Lower leg skin (tissue), 4 donors: ENCODE measurements around the gene BTBD16. TPM values are rescaled to one million over a fixed set of nuclear protein-coding genes. Genes with fewer than 3 reads are reported as not detected.

Experiments used
- DNase-seq, 2 donors: peaks; one replicate each; pipeline ENCODE4 v3.0.0-alpha.2; 2019; ENCODE audit warnings: low spot score in 2 of 2
- H3K4me3 ChIP-seq: fragments of 200-600 bp; sonication (generic); 2 replicates; pipeline ENCODE4 v1.5.1; 2017; ENCODE audit warnings: mild to moderate bottlenecking, low read depth; ENCODE audit not compliant: poor library complexity, severe bottlenecking
- CTCF ChIP-seq, 3 donors: fragments of 450-650 bp; IDR thresholded peaks; one replicate each; pipeline ENCODE4 v1.5.1; 2016; ENCODE audit warnings: antibody characterized with exemption in 3 of 3, mild to moderate bottlenecking in 3 of 3, moderate library complexity in 2 of 3
- POLR2A ChIP-seq, 2 donors: fragments of 450-650 bp; IDR thresholded peaks; one replicate each; pipeline ENCODE4 v1.6.1; 2016 to 2017; ENCODE audit warnings: antibody characterized with exemption in 2 of 2, mild to moderate bottlenecking in 1 of 2, moderate library complexity in 1 of 2
- WGBS, 2 donors: methylation state at CpG; one replicate each; pipeline ENCODE4 v1.1.5; 2018; 5-methylcytosine and 5-hydroxymethylcytosine counted together
- intact Hi-C: fragments of 100-400 bp; cut with DNase I; formaldehyde crosslinking; loops from one replicate; pipeline ENCODE4 v1.15.0; 2023; ENCODE audit warnings: low total_unique reads
- total RNA-seq, 4 donors: library from RNA; depleted of rRNA; stranded (reverse); fragments of >200 nt; gene quantifications; one replicate each; pipeline ENCODE4 v1.1.0, GENCODE V29; 2016

BTBD16 gene
- total RNA-seq, 4 donors from 2014 or later, result 2.7 to 16.4 (median 9.0) TPM

- H3K4me3 ChIP-seq, result no peak overlapping the region
- intact Hi-C loops, result no loop called here
- TF ChIP-seq POLR2A (IDR thresholded peaks at IDR 0.05), result no peak
- TF ChIP-seq CTCF (IDR thresholded peaks at IDR 0.05), result no peak
- DNase-seq, result peak in 1 of 2 donors; percentile 3
- 59 to 60% methylated on average over 3 of the region's 3 CpGs for WGBS, 2 donors
These were observed 35.6 kb downstream of the BTBD16 start for GRCh38 chr10:122306744-122307143.

GRCh38 chr10:122307669-122308416 lies 36.7 kb downstream of the BTBD16 start:
- TF ChIP-seq POLR2A (IDR thresholded peaks at IDR 0.05) (no peak), CTCF (IDR thresholded peaks at IDR 0.05) (no peak)
- 16 to 19% methylated on average over 13 of the region's 13 CpGs for WGBS, 2 donors
- no peak overlapping the region for H3K4me3 ChIP-seq
- intact Hi-C loops, result no loop called here
- DNase-seq, result peak in 1 of 2 donors; percentile 68

GRCh38 chr10:122308417-122309141 lies 37.5 kb downstream of the BTBD16 start:
- TF ChIP-seq CTCF (IDR thresholded peaks at IDR 0.05), result no peak
- TF ChIP-seq POLR2A (IDR thresholded peaks at IDR 0.05), result no peak
- WGBS, 2 donors, result 53 to 58% methylated on average over 7 of the region's 7 CpGs
- no peak overlapping the region for H3K4me3 ChIP-seq
- intact Hi-C loops, result no loop called here
- DNase-seq, result peak in 1 of 2 donors; percentile 13

GRCh38 chr10:122310311-122311050 lies 39.4 kb downstream of the BTBD16 start:
- intact Hi-C loops, result no loop called here
- peak in 1 of 3 donors; percentile 15 for TF ChIP-seq CTCF (IDR thresholded peaks at IDR 0.05)
- no peak for TF ChIP-seq POLR2A (IDR thresholded peaks at IDR 0.05)
- 64 to 71% methylated on average over 17 to 18 of the region's 18 CpGs for WGBS, 2 donors
- no peak overlapping the region for H3K4me3 ChIP-seq
- no peak for DNase-seq

- TF ChIP-seq POLR2A (IDR thresholded peaks at IDR 0.05) (no peak), CTCF (IDR thresholded peaks at IDR 0.05) (no peak)
- intact Hi-C loops, result no loop called here
These were observed 39.9 kb downstream of the BTBD16 start for GRCh38 chr10:122311051-122311410.

More at GRCh38 chr10:122311051-122311410, 39.9 kb downstream of the BTBD16 start:
- 61 to 68% methylated on average over 5 of the region's 5 CpGs for WGBS, 2 donors
- no peak for DNase-seq
- no peak overlapping the region for H3K4me3 ChIP-seq
